HepG2 (cell line): Measurements from ENCODE around the gene TDP2. TPM values are rescaled to one million over a fixed set of nuclear protein-coding genes. Genes with fewer than 3 reads are reported as not detected.

Source experiments
- FOSL1 ChIP-seq: sonication (generic); formaldehyde crosslinking; IDR thresholded peaks from 2 replicates; pipeline ENCODE4 v1.9.0; 2021; ENCODE audit warnings: missing genetic modification reagents, borderline replicate concordance
- HDAC1 ChIP-seq: sonication (generic); formaldehyde crosslinking; IDR thresholded peaks from 2 replicates; pipeline ENCODE4 v1.5.1; 2020; ENCODE audit warnings: mild to moderate bottlenecking, missing genetic modification reagents
- IRF2 ChIP-seq: IDR thresholded peaks from 2 replicates; pipeline ENCODE4 v1.6.1; 2018; ENCODE audit warnings: missing genetic modification reagents, missing compliant biosample characterization
- ISX ChIP-seq: sonication (generic); formaldehyde crosslinking; conservative IDR thresholded peaks from 2 replicates; pipeline ENCODE4 v1.5.0; 2020; ENCODE audit warnings: missing genetic modification reagents
- KLF9 ChIP-seq: IDR thresholded peaks from 2 replicates; pipeline ENCODE4 v1.6.1; 2016; ENCODE audit warnings: low read depth
- MAF1 ChIP-seq: sonication (generic); formaldehyde crosslinking; IDR thresholded peaks from 2 replicates; pipeline ENCODE4 v1.5.0; 2020; ENCODE audit warnings: missing genetic modification reagents, borderline replicate concordance
- MAFK ChIP-seq, 2 experiments: IDR thresholded peaks in 1 of 2; conservative IDR thresholded peaks in 1 of 2; 2 replicates each; pipeline ENCODE4 v1.6.1; 2011; ENCODE audit warnings: improper control_type of control experiment in 2 of 2, low read length in 2 of 2
- MTA3 ChIP-seq: sonication (generic); formaldehyde crosslinking; IDR thresholded peaks from 2 replicates; pipeline ENCODE4 v1.4.0; 2020; ENCODE audit warnings: missing genetic modification reagents
- NFYC ChIP-seq: IDR thresholded peaks from 2 replicates; pipeline ENCODE4 v1.6.1; 2016; ENCODE audit warnings: missing genetic modification reagents, missing compliant biosample characterization
- NPAS2 ChIP-seq: sonication (generic); formaldehyde crosslinking; IDR thresholded peaks from 2 replicates; pipeline ENCODE4 v1.8.0; 2022; ENCODE audit warnings: mild to moderate bottlenecking, missing genetic modification reagents, borderline replicate concordance
- POLR2A ChIP-seq, 2 experiments: IDR thresholded peaks; 2 replicates each; pipeline ENCODE4 v1.6.1; 2011; ENCODE audit warnings: low read depth in 2 of 2, low read length in 2 of 2, mild to moderate bottlenecking in 1 of 2, moderate library complexity in 1 of 2; ENCODE audit not compliant: insufficient read depth in 1 of 2
- REL ChIP-seq: sonication (generic); formaldehyde crosslinking; conservative IDR thresholded peaks from 2 replicates; pipeline ENCODE4 v1.8.0; 2022; ENCODE audit warnings: mild to moderate bottlenecking, missing genetic modification reagents, moderate library complexity
- ZNF776 ChIP-seq: sonication (generic); formaldehyde crosslinking; IDR thresholded peaks from 2 replicates; pipeline ENCODE4 v1.4.0; 2020; ENCODE audit warnings: mild to moderate bottlenecking, missing genetic modification reagents
- polyA plus RNA-seq, 8 experiments: library from polyadenylated mRNA; depleted of rRNA in 3 of 8; stranded (reverse) in 7 of 8; unstranded in 1 of 8; fragments of >200 nt; fragmentation: Illumina TruSeq in 4 of 8; extraction: Trizol in 4 of 8; gene quantifications; 2 replicates each; pipeline versions ENCODE4 v1.2.1 to v1.2.3, GENCODE V29; 2011 to 2016; ENCODE audit warnings: low read depth in 4 of 8, missing spikeins in 1 of 8, mixed read lengths in 1 of 8; ENCODE audit not compliant: insufficient read depth in 1 of 8
- total RNA-seq, 5 experiments: library from RNA; depleted of rRNA; stranded (reverse); fragments of >200 nt; fragmentation: Illumina TruSeq; extraction: Trizol; gene quantifications; 2 replicates each; pipeline ENCODE4 v1.2.3, GENCODE V29; 2016; ENCODE audit warnings: low read depth in 1 of 5
- TF ChIP-seq, protein P1 (sequence below): sonication (generic); formaldehyde crosslinking; IDR thresholded peaks from 2 replicates; pipeline ENCODE4 v1.4.0; 2020; ENCODE audit warnings: missing genetic modification reagents; ENCODE audit errors: not compliant biosample characterization
- TF ChIP-seq, protein P2 (sequence below): sonication (generic); formaldehyde crosslinking; IDR thresholded peaks from 2 replicates; pipeline ENCODE4 v1.4.0; 2020; ENCODE audit warnings: low read depth, mild to moderate bottlenecking, missing genetic modification reagents
- TF ChIP-seq, protein P3 (sequence below), 2 experiments: sonication (generic) in 1 of 2; formaldehyde crosslinking in 1 of 2; IDR thresholded peaks; 2 replicates each; pipeline versions ENCODE4 v1.6.1 to v1.9.0; 2014 to 2022; ENCODE audit warnings: antibody characterized with exemption in 1 of 2, borderline replicate concordance in 1 of 2, inconsistent platforms in 1 of 2, low read depth in 1 of 2, missing genetic modification reagents in 1 of 2
- TF ChIP-seq, protein P4 (sequence below): sonication (generic); formaldehyde crosslinking; IDR thresholded peaks from 2 replicates; pipeline ENCODE4 v1.8.0; 2022; ENCODE audit warnings: missing genetic modification reagents, mild to moderate bottlenecking, borderline replicate concordance

Gene TDP2
- total and polyA plus RNA-seq, 2 of the 13 experiments (the other 11 are each of a cell fraction or from before 2014, with no cell fraction given): 30.5 to 42.6 TPM

DNA sequence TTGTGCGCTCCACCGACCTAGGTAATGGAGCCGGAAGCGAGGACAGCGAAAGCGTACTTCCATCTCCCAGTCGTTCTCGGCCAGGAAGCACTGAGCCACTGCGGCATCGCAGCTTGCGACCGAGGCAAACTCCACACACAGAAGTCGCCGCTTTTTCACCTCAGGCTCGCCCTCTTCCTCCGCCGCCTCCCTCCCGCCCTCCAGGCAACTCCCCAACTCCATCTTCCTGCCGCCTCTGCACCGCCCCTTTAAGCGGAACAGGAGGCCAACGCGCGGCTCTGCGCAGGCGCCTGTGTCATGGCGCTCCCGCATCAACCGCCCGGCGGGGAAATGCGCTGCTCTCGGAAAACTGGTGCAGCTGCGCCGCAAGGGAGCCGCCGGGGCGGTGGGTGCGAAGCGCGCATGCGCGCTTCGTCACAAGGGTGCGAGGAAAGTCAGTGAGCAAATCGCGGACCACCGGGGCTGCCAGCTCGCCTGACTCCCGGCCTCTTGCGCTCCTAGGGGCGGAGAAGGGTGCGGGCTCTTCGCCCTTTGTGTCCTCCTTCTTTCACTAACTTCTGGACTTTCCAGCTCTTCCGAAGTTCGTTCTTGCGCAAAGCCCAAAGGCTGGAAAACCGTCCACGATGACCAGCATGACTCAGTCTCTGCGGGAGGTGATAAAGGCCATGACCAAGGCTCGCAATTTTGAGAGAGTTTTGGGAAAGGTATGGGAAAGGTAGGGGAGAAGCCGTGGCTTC lies at the start of gene TDP2, which contains the start of gene ACOT13 (continued):
- peak; percentile 49; the same call in 1 of the 2 replicates for TF ChIP-seq FOSL1 (CRISPR knock-in tag)
- TF ChIP-seq, protein P1, sequence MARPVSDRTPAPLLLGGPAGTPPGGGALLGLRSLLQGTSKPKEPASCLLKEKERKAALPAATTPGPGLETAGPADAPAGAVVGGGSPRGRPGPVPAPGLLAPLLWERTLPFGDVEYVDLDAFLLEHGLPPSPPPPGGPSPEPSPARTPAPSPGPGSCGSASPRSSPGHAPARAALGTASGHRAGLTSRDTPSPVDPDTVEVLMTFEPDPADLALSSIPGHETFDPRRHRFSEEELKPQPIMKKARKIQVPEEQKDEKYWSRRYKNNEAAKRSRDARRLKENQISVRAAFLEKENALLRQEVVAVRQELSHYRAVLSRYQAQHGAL: no peak
- peak; percentile 98 for TF ChIP-seq KLF9
- peak; percentile 76 to 86 for TF ChIP-seq POLR2A (IDR thresholded peaks at IDR 0.05; ENCODE audit: insufficient read depth in 1 of 2, low read depth in 2 of 2, low read length in 2 of 2)
- peak; percentile 78 for TF ChIP-seq MAF1 (CRISPR knock-in tag)
- TF ChIP-seq MTA3 (CRISPR knock-in tag): no peak
- peak; percentile 93 for TF ChIP-seq IRF2
- TF ChIP-seq ISX (CRISPR knock-in tag): 0 out of 2 replicates have a peak, but pooled peaks have one; percentile 69
- peak; percentile 53 for TF ChIP-seq NFYC (CRISPR knock-in tag)
- TF ChIP-seq, protein P2, sequence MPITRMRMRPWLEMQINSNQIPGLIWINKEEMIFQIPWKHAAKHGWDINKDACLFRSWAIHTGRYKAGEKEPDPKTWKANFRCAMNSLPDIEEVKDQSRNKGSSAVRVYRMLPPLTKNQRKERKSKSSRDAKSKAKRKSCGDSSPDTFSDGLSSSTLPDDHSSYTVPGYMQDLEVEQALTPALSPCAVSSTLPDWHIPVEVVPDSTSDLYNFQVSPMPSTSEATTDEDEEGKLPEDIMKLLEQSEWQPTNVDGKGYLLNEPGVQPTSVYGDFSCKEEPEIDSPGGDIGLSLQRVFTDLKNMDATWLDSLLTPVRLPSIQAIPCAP (CRISPR knock-in tag): no peak
- TF ChIP-seq MAFK (conservative IDR thresholded peaks at IDR 0.05 in 1 of 2, IDR thresholded peaks at IDR 0.05 in 1 of 2; ENCODE audit: low read length in 2 of 2): peak in 1 of 2 experiments; percentile 37; a peak in 1 of 4 replicates
- TF ChIP-seq, protein P3, sequence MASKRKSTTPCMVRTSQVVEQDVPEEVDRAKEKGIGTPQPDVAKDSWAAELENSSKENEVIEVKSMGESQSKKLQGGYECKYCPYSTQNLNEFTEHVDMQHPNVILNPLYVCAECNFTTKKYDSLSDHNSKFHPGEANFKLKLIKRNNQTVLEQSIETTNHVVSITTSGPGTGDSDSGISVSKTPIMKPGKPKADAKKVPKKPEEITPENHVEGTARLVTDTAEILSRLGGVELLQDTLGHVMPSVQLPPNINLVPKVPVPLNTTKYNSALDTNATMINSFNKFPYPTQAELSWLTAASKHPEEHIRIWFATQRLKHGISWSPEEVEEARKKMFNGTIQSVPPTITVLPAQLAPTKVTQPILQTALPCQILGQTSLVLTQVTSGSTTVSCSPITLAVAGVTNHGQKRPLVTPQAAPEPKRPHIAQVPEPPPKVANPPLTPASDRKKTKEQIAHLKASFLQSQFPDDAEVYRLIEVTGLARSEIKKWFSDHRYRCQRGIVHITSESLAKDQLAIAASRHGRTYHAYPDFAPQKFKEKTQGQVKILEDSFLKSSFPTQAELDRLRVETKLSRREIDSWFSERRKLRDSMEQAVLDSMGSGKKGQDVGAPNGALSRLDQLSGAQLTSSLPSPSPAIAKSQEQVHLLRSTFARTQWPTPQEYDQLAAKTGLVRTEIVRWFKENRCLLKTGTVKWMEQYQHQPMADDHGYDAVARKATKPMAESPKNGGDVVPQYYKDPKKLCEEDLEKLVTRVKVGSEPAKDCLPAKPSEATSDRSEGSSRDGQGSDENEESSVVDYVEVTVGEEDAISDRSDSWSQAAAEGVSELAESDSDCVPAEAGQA (IDR thresholded peaks at IDR 0.05; ENCODE audit: low read depth): peak; percentile 35; the same call in 1 of the 2 replicates
- TF ChIP-seq, protein P3 (CRISPR knock-in tag; IDR thresholded peaks at IDR 0.05; ENCODE audit: borderline replicate concordance): no peak
- peak; percentile 94 for TF ChIP-seq HDAC1
- TF ChIP-seq REL: peak; percentile 91; the same call in 1 of the 2 replicates
- peak; percentile 53; the same call in 1 of the 2 replicates for TF ChIP-seq ZNF776 (CRISPR knock-in tag)
- no peak for TF ChIP-seq NPAS2 (CRISPR knock-in tag)
- TF ChIP-seq, protein P4, sequence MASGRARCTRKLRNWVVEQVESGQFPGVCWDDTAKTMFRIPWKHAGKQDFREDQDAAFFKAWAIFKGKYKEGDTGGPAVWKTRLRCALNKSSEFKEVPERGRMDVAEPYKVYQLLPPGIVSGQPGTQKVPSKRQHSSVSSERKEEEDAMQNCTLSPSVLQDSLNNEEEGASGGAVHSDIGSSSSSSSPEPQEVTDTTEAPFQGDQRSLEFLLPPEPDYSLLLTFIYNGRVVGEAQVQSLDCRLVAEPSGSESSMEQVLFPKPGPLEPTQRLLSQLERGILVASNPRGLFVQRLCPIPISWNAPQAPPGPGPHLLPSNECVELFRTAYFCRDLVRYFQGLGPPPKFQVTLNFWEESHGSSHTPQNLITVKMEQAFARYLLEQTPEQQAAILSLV (CRISPR knock-in tag): peak; percentile 99
